K562 (cell line): Measurements from ENCODE around the gene DUSP19. TPM values are rescaled to one million over a fixed set of nuclear protein-coding genes. Genes with fewer than 3 reads are reported as not detected.

Source experiments
- ATAC-seq: fragments of 200-7000 bp; cut with Tn5 transposase; 3 replicates; pipeline ENCODE4 v1.9.1; 2020; ENCODE audit warnings: moderate library complexity
- BruUV-seq: library from RNA; stranded (reverse); fragments of 400-500 nt; replicated peaks from 2 replicates; lab custom pipeline; 2021; lab: Mats Ljungman, UMichigan
- CTCF ChIA-PET: fragments of 300-600 bp; formaldehyde crosslinking; extraction: SDS; loops from one replicate; lab custom pipeline; 2021; ENCODE audit warnings: low intra/inter-chr PET ratio; lab: Yijun Ruan, JAX
- POLR2A ChIA-PET: fragments of 300-600, 350-650 bp; sonication (Branson Sonifier 250); formaldehyde crosslinking; extraction: SDS; loops from one replicate; lab custom pipeline; 2021; ENCODE audit warnings: antibody characterized with exemption, inconsistent platforms; lab: Yijun Ruan, JAX
- DNase-seq, 4 experiments: peaks; one replicate each; pipeline versions ENCODE4 v3.0.0 to v3.0.0-alpha.2; 2011 to 2018; ENCODE audit warnings: low spot score in 3 of 4, mixed read lengths in 3 of 4; ENCODE audit errors: extremely low read depth in 1 of 4
- FAIRE-seq: peaks from 2 replicates; lab custom pipeline; 2011; peaks lifted over from hg19 to GRCh38; lab: Jason Lieb, UNC
- H2AFZ ChIP-seq: 2 replicates; pipeline ENCODE4 v1.6.0; 2011; ENCODE audit warnings: low read depth, low read length, control low read depth, inconsistent platforms
- H3K27ac ChIP-seq: fragments of 200-600 bp; 3 replicates; pipeline ENCODE4 v1.8.0; 2011; ENCODE audit warnings: low read depth, mild to moderate bottlenecking, control low read depth, inconsistent platforms, low read length, moderate library complexity, mixed read lengths; ENCODE audit errors: extremely low read depth
- H3K27me3 ChIP-seq, 2 experiments: fragments of 300-600 bp in 1 of 2; 2 replicates in 1 of 2; 3 replicates in 1 of 2; pipeline versions ENCODE4 v1.6.0 to v1.8.0; 2011; ENCODE audit warnings: inconsistent platforms in 2 of 2, low read length in 2 of 2, mild to moderate bottlenecking in 1 of 2, mixed read lengths in 1 of 2, moderate library complexity in 1 of 2; ENCODE audit not compliant: control insufficient read depth in 2 of 2, insufficient read depth in 2 of 2
- H3K36me3 ChIP-seq: fragments of 300-600 bp; 3 replicates; pipeline ENCODE4 v1.8.0; 2011; ENCODE audit warnings: mild to moderate bottlenecking, low read length, inconsistent platforms; ENCODE audit not compliant: control insufficient read depth, insufficient read depth
- H3K4me1 ChIP-seq, 2 experiments: fragments of 200-600 bp in 1 of 2; replicated peaks in 1 of 2; 2 replicates in 1 of 2; 3 replicates in 1 of 2; pipeline versions ENCODE4 v1.5.1 to v1.8.0; 2011; ENCODE audit warnings: inconsistent platforms in 2 of 2, low read length in 2 of 2, mild to moderate bottlenecking in 1 of 2, mixed read lengths in 1 of 2, moderate library complexity in 1 of 2; ENCODE audit not compliant: control insufficient read depth in 2 of 2, insufficient read depth in 2 of 2
- H3K4me2 ChIP-seq: 2 replicates; pipeline ENCODE4 v1.6.1; 2011; ENCODE audit warnings: low read length, control low read depth, inconsistent platforms, mixed read lengths; ENCODE audit not compliant: insufficient read depth
- H3K4me3 ChIP-seq: fragments of 200-600 bp; sonication (generic), shearing (Covaris generic); 2 replicates; pipeline ENCODE4 v1.5.1; 2016; ENCODE audit warnings: control low read depth, inconsistent platforms
- H3K79me2 ChIP-seq: fragments of 200-600 bp; 3 replicates; pipeline ENCODE4 v1.8.0; 2011; ENCODE audit warnings: low read length, inconsistent platforms; ENCODE audit not compliant: control insufficient read depth, insufficient read depth
- H3K9ac ChIP-seq, 2 experiments: 2 replicates each; pipeline versions ENCODE4 v1.6.0 to v1.6.1; 2011; ENCODE audit warnings: low read depth in 2 of 2, low read length in 2 of 2, control low read depth in 1 of 2, inconsistent platforms in 1 of 2, mild to moderate bottlenecking in 1 of 2, mixed read lengths in 1 of 2; ENCODE audit not compliant: insufficient read depth in 1 of 2
- H3K9me1 ChIP-seq: one replicate; pipeline ENCODE4 v1.6.0; 2011; ENCODE audit warnings: inconsistent platforms, mild to moderate bottlenecking, low read length, moderate library complexity; ENCODE audit not compliant: control insufficient read depth, insufficient read depth
- H3K9me3 ChIP-seq: replicated peaks from 2 replicates; pipeline ENCODE4 v1.5.1; 2011; ENCODE audit warnings: low read depth, low read length, inconsistent platforms; ENCODE audit not compliant: control insufficient read depth, insufficient read depth
- H4K20me1 ChIP-seq: replicated peaks from 2 replicates; pipeline ENCODE4 v1.6.1; 2011; ENCODE audit warnings: low read length, inconsistent platforms, mixed read lengths; ENCODE audit not compliant: control insufficient read depth, insufficient read depth
- HDGF ChIP-seq: fragments of 450-650 bp; IDR thresholded peaks from 2 replicates; pipeline ENCODE4 v1.6.1; 2016
- KDM2B ChIP-seq: fragments of 250-450 bp; sonication (Bioruptor Pico); IDR thresholded peaks from 2 replicates; pipeline ENCODE4 v1.8.0; 2021; ENCODE audit warnings: mild to moderate bottlenecking, moderate library complexity
- MTA2 ChIP-seq: fragments of 450-650 bp; IDR thresholded peaks from 2 replicates; pipeline ENCODE4 v1.6.1; 2016; ENCODE audit warnings: low read depth
- RHOXF2B ChIP-seq: fragments of 250-450 bp; sonication (Bioruptor Pico); conservative IDR thresholded peaks from 2 replicates; pipeline ENCODE4 v1.5.1; 2021
- SRSF1 ChIP-seq: fragments of 200-400 bp; formaldehyde crosslinking; IDR thresholded peaks from 2 replicates; pipeline ENCODE4 v1.6.1; 2017; ENCODE audit warnings: mild to moderate bottlenecking, low read depth, low read length, moderate library complexity
- ZNF551 ChIP-seq: fragments of 250-450 bp; sonication (Bioruptor Pico); IDR thresholded peaks from 2 replicates; pipeline ENCODE4 v1.5.0; 2021; ENCODE audit warnings: mild to moderate bottlenecking, moderate library complexity
- WGBS: fragments of 100-300 bp; shearing (Covaris generic); methylation state at CpG from one replicate; pipeline ENCODE4 v1.1.6; 2016; ENCODE audit warnings: low coverage, mixed read lengths; ENCODE audit not compliant: insufficient coverage; ENCODE audit errors: missing lambda C conversion rate; 5-methylcytosine and 5-hydroxymethylcytosine counted together
- in situ Hi-C: fragments of 300-500 bp; cut with MboI; formaldehyde crosslinking; loops from 4 replicates; pipeline ENCODE4 v1.15.0; 2018; ENCODE audit warnings: inconsistent platforms, mixed read lengths
- intact Hi-C: fragments of 100-400 bp; cut with micrococcal nuclease; formaldehyde crosslinking; loops from 2 replicates; pipeline ENCODE4 v1.14.2; 2022
- polyA plus RNA-seq, 8 experiments: library from polyadenylated mRNA; depleted of rRNA in 4 of 8; stranded (reverse) in 5 of 8; unstranded in 3 of 8; fragments of >200 nt; fragmentation: Nextera tagmentation in 2 of 8; fragmentation: Illumina TruSeq in 1 of 8; extraction: Ambion mirVana in 2 of 8; extraction: Trizol in 1 of 8; gene quantifications; 2 replicates each; pipeline versions ENCODE4 v1.2.1 to v1.2.3, GENCODE V29; 2011 to 2014; ENCODE audit warnings: inconsistent platforms in 1 of 8, missing spikeins in 1 of 8
- total RNA-seq, 7 experiments: library from RNA; depleted of rRNA in 6 of 7; stranded (reverse); fragments of >200 nt in 6 of 7; fragmentation: Illumina TruSeq in 2 of 7; extraction: Trizol in 2 of 7; gene quantifications; 2 replicates each; pipeline versions ENCODE4 v1.2.1 to v1.2.3, GENCODE V29; 2011 to 2021; ENCODE audit warnings: low replicate concordance in 1 of 7
- TF ChIP-seq, protein P1 (sequence below): fragments of 450-650 bp; formaldehyde crosslinking; IDR thresholded peaks from 2 replicates; pipeline ENCODE4 v1.4.0; 2020; ENCODE audit warnings: mild to moderate bottlenecking, moderate library complexity
- TF ChIP-seq, protein P2 (sequence below): sonication (generic); formaldehyde crosslinking; IDR thresholded peaks from 2 replicates; pipeline ENCODE4 v1.8.1; 2023; ENCODE audit warnings: mild to moderate bottlenecking, missing genetic modification reagents
- TF ChIP-seq, protein P3 (sequence below): fragments of 450-650 bp; IDR thresholded peaks from 2 replicates; pipeline ENCODE4 v1.6.1; 2016; ENCODE audit warnings: mild to moderate bottlenecking

DUSP19 gene
- total and polyA plus RNA-seq, 9 of the 15 experiments (the other 6 are each of a cell fraction or from before 2014, with no cell fraction given): 1.6 to 6.3 (median 3.1) TPM

DNA sequence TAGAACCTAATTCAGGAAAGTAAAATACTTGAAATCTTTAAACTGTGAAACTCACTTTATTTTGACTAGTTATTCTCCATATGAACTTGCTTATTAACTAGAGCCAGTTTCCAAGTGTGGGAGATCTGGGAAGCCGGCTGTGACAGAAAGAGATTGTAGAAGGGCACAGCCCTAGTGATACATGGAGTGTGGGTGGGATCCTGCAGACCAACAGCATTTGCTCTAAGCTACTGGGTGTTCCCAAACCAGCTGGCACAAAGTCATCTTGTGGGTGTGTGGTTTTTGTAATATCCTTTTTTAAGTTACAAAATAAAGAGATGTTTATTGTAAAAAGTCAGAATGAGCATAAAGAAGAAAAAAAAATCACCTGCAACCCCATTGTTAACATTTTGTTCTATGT lies 3.4 kb downstream of the DUSP19 start (continued):
- TF ChIP-seq, protein P1, sequence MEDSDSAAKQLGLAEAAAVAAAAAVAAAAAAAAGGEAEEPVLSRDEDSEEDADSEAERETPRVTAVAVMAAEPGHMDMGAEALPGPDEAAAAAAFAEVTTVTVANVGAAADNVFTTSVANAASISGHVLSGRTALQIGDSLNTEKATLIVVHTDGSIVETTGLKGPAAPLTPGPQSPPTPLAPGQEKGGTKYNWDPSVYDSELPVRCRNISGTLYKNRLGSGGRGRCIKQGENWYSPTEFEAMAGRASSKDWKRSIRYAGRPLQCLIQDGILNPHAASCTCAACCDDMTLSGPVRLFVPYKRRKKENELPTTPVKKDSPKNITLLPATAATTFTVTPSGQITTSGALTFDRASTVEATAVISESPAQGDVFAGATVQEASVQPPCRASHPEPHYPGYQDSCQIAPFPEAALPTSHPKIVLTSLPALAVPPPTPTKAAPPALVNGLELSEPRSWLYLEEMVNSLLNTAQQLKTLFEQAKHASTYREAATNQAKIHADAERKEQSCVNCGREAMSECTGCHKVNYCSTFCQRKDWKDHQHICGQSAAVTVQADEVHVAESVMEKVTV: no peak
- no peak for TF ChIP-seq SRSF1
- no peak for TF ChIP-seq KDM2B (CRISPR knock-in tag)
- TF ChIP-seq, protein P2, sequence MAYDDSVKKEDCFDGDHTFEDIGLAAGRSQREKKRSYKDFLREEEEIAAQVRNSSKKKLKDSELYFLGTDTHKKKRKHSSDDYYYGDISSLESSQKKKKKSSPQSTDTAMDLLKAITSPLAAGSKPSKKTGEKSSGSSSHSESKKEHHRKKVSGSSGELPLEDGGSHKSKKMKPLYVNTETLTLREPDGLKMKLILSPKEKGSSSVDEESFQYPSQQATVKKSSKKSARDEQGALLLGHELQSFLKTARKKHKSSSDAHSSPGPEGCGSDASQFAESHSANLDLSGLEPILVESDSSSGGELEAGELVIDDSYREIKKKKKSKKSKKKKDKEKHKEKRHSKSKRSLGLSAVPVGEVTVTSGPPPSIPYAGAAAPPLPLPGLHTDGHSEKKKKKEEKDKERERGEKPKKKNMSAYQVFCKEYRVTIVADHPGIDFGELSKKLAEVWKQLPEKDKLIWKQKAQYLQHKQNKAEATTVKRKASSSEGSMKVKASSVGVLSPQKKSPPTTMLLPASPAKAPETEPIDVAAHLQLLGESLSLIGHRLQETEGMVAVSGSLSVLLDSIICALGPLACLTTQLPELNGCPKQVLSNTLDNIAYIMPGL: no peak
- TF ChIP-seq HDGF: no peak
- no peak for TF ChIP-seq ZNF551 (CRISPR knock-in tag)
- no peak for TF ChIP-seq RHOXF2B
- TF ChIP-seq, all 486 proteins: peak for 3

DNA sequence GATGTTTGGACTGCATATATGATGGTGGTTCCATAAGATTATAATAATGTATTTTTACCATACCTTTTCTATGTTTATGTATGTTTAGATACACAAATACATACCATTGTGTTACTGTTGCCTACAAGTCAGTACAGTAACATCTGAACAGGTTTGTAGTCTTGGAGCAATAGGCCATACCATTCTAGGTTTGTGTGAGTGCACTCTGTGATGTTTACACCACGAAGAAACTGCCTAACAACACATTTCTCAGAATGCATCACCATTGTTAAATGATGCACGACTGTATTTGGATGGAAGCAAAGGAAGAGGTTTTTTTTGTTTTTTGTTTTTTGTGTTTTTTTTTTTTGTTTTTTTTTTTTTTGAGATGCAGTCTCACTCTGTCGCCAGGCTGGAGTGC lies 9.5 kb downstream of the DUSP19 start:
- H2AFZ ChIP-seq: no peak overlapping the region
- in situ Hi-C loops: no loop called here
- no peak overlapping the region for H3K9ac ChIP-seq
- peaks cover 0 to 4% of the 10 kb centered on the region in 2 experiments; a peak in 2 of 5 replicates for H3K4me1 ChIP-seq
- no peaks in the 10 kb centered on the region for H4K20me1 ChIP-seq
- CTCF ChIA-PET: no interaction called here
- TF ChIP-seq MTA2: no peak
- TF ChIP-seq, protein P3, sequence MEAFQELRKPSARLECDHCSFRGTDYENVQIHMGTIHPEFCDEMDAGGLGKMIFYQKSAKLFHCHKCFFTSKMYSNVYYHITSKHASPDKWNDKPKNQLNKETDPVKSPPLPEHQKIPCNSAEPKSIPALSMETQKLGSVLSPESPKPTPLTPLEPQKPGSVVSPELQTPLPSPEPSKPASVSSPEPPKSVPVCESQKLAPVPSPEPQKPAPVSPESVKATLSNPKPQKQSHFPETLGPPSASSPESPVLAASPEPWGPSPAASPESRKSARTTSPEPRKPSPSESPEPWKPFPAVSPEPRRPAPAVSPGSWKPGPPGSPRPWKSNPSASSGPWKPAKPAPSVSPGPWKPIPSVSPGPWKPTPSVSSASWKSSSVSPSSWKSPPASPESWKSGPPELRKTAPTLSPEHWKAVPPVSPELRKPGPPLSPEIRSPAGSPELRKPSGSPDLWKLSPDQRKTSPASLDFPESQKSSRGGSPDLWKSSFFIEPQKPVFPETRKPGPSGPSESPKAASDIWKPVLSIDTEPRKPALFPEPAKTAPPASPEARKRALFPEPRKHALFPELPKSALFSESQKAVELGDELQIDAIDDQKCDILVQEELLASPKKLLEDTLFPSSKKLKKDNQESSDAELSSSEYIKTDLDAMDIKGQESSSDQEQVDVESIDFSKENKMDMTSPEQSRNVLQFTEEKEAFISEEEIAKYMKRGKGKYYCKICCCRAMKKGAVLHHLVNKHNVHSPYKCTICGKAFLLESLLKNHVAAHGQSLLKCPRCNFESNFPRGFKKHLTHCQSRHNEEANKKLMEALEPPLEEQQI: no peak
- no peaks in the 10 kb centered on the region for H3K9me1 ChIP-seq
- no peaks in the 10 kb centered on the region for H3K36me3 ChIP-seq
- no peak for FAIRE-seq
- no peak overlapping the region for H3K4me3 ChIP-seq
- DNase-seq: no peak
- WGBS: 46% methylated on average over 3 of the region's 3 CpGs
- H3K9me3 ChIP-seq: no peaks in the 10 kb centered on the region
- ATAC-seq: no peak
- no peaks in the 10 kb centered on the region for H3K79me2 ChIP-seq
- POLR2A ChIA-PET: interaction anchor here (1.9 kb wide), 2 partner anchors 9 to 36 kb away, joined by 6 read pairs; partner anchors contain the start of genes DUSP19 and NUP35
- intact Hi-C loops: no loop called here
- BruUV-seq: no TSS peak
- H3K4me2 ChIP-seq: no peak overlapping the region
- H3K27ac ChIP-seq: no peak overlapping the region
- no peaks in the 10 kb centered on the region for H3K27me3 ChIP-seq
